ENCODE data around the gene CCNC.

The CCNC gene

DNA sequence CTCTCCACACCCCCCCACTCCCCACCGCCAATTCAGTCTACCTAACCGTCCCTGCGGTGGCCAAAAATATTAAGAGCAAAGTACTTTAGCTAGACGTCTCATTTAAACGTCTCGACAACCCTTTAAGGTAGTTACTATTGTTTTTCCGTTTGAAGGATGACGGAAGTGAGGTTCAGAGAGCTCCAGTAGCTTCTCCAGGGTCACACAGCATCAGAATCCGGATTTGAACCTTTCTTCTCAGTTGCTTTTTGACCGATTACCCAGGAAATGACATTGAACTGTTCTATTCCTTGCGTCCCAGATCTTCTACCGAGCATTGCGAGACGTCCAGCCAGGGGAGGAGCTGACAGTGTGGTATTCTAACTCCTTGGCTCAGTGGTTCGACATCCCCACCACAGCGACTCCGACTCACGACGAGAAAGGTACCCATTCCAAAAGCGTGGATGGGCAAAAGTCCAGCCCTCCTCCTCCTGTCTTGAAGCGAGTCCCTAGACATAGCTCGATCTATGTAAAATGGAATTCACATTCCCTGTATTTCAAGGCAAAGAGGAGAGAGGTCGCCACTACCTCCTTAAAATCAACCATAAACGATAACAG is 40.5 kb upstream of the CCNC start:
- peaks cover 100% of the 10 kb centered on the region for H3K27me3 ChIP-seq (ENCODE audit: insufficient read depth, poor library complexity, severe bottlenecking)

DNA sequence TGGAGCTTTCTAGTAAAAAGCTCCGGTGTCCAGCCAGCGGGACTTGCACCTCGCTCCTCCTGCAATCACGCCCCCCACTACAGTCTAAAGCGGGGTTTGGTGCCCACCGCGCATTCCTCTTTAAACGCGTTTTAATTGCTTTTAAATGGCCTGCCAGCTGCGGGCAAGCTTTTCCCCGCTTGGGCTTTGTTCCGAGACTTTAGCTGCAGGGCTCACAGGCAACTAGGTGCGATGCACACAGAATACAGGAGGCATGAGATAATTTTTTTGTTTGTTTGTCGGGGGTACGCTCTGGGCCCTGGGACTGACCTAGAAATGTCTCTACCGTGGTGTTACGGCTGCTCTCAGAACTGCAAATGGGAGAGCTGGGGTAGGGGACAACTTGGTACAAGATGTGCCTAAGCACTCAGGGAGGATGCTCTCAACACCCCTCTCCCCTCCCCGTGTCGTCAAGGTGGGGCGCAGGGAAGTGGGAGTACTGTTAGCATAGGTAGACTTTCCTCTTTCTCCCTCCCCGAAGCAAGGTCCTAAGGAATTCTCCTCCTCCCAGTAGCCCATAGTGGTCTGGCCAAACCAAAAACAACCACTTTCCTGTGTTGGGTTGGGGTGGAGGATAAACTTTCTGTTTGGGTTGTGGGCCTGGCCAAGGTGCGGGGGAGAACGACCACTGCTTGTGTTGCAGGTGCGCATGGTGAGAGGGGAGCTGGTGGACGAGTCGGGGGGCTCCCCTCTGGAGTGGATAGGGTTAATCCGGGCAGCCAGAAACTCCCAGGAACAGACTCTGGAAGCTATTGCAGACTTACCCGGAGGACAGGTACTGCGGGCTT is 39.8 kb upstream of the CCNC start:
- Histone ChIP-seq H3K27ac (ENCODE audit: poor library complexity, severe bottlenecking) (no peak overlapping the region), H3K36me3 (ENCODE audit: low read depth) (no peaks in the 10 kb centered on the region), H3K4me1 (ENCODE audit: insufficient read depth, poor library complexity, severe bottlenecking) (no peaks in the 10 kb centered on the region), H3K9me3 (ENCODE audit: severe bottlenecking) (no peaks in the 10 kb centered on the region), H3K4me3 (ENCODE audit: severe bottlenecking) (no peak overlapping the region), H3K27me3 (ENCODE audit: insufficient read depth, poor library complexity, severe bottlenecking) (peaks cover 100% of the 10 kb centered on the region)
- DNase-seq (ENCODE audit: low spot score) (no peak), ATAC-seq (ENCODE audit: low read depth) (no peak)
- TF ChIP-seq, protein P1, sequence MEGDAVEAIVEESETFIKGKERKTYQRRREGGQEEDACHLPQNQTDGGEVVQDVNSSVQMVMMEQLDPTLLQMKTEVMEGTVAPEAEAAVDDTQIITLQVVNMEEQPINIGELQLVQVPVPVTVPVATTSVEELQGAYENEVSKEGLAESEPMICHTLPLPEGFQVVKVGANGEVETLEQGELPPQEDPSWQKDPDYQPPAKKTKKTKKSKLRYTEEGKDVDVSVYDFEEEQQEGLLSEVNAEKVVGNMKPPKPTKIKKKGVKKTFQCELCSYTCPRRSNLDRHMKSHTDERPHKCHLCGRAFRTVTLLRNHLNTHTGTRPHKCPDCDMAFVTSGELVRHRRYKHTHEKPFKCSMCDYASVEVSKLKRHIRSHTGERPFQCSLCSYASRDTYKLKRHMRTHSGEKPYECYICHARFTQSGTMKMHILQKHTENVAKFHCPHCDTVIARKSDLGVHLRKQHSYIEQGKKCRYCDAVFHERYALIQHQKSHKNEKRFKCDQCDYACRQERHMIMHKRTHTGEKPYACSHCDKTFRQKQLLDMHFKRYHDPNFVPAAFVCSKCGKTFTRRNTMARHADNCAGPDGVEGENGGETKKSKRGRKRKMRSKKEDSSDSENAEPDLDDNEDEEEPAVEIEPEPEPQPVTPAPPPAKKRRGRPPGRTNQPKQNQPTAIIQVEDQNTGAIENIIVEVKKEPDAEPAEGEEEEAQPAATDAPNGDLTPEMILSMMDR (IDR thresholded peaks at IDR 0.05; ENCODE audit: poor library complexity, severe bottlenecking), result no peak

More for the DNA sequence above, 40.5 kb upstream of the CCNC start:
- Histone ChIP-seq H3K4me3 (ENCODE audit: severe bottlenecking) (no peak overlapping the region), H3K4me1 (ENCODE audit: insufficient read depth, poor library complexity, severe bottlenecking) (no peaks in the 10 kb centered on the region), H3K9me3 (ENCODE audit: severe bottlenecking) (no peaks in the 10 kb centered on the region), H3K27ac (ENCODE audit: poor library complexity, severe bottlenecking) (no peak overlapping the region), H3K36me3 (ENCODE audit: low read depth) (no peaks in the 10 kb centered on the region)
- no peak for DNase-seq (ENCODE audit: low spot score)
- no peak for ATAC-seq (ENCODE audit: low read depth)
- TF ChIP-seq, protein P1 (IDR thresholded peaks at IDR 0.05; ENCODE audit: poor library complexity, severe bottlenecking), result no peak

DNA sequence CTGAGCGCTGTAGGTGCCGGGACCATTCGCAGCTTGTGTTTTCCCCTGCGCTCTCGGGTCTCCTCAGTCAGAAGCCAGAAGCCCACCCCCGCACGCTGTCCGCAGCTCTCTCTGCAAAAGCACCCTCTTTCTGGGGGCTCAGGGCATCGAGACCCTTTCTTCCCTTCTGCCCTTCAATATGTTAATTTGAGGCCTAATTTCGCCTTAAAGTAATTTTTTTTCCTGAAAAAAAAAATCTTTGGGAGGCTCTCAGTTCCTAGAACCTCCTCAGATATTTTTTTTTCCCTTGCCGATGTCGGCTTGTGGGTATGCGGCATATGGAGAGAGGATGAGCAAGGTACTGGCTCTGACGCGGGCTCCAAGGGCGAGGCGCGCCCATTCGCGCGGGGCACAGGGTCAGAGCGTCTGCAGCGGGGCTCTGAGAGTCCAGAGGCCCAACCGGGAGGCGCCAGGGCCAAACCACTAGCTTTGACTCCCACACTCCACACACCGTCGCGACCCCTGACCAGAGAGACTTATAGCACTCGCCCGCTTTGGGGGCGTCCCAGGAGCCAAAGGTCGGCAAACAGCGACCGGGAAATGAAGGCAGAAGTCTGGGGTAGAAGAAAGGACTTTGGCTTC is 39.1 kb upstream of the CCNC start:
- no peak overlapping the region for H3K27ac ChIP-seq (ENCODE audit: poor library complexity, severe bottlenecking)
- ATAC-seq (ENCODE audit: low read depth) (no peak), DNase-seq (ENCODE audit: low spot score) (no peak)
- no peaks in the 10 kb centered on the region for H3K36me3 ChIP-seq (ENCODE audit: low read depth)
- no peaks in the 10 kb centered on the region for H3K4me1 ChIP-seq (ENCODE audit: insufficient read depth, poor library complexity, severe bottlenecking)
- no peak overlapping the region for H3K4me3 ChIP-seq (ENCODE audit: severe bottlenecking)
- no peaks in the 10 kb centered on the region for H3K9me3 ChIP-seq (ENCODE audit: severe bottlenecking)
- H3K27me3 ChIP-seq (ENCODE audit: insufficient read depth, poor library complexity, severe bottlenecking), result peaks cover 100% of the 10 kb centered on the region
- TF ChIP-seq, protein P1 (IDR thresholded peaks at IDR 0.05; ENCODE audit: poor library complexity, severe bottlenecking), result no peak

DNA sequence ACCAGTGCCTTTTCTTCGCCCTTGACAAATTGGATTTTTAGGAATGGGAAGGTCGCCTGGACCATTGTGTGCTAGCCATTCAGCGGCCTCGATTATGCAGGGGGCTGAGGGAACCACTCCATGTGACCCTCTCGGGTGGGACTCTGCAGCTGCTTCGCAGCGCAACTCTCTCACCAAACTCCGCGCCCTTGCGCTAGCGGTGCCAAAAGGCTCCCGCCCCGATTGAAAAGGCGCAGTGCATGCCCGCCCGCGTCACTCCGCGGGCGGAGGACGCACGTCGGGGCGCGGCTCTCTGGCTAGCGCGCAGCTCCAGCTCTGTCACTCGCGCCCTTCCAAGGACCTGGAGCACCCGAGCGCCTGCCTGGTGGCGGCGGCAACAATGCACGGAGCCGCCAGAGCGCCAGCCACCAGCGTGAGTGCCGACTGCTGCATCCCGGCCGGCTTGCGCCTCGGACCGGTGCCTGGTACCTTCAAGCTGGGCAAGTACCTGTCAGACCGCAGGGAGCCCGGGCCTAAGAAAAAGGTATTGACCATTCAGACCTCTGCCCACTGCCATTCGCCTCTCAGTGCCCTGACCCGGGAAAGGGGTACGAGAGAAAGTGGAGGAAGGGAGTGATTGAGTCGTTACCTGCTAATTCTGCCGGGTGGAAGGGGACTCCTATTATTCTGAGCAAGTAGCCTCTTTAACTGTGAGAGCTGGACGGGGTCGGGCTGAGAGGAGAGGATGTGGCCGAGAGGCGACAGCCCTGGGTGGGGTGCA is 38.4 kb upstream of the CCNC start, which contains the start of gene PRDM13:
TSS of gene PRDM13 (plus strand) at position 178 of the 760 bp plus-strand sequence. CDS start at position 380, 202 bp downstream.
- no peaks in the 10 kb centered on the region for H3K36me3 ChIP-seq (ENCODE audit: low read depth)
- no peak for DNase-seq (ENCODE audit: low spot score)
- peaks cover 100% of the 10 kb centered on the region for H3K27me3 ChIP-seq (ENCODE audit: insufficient read depth, poor library complexity, severe bottlenecking)
- no peak within 1 kb of the TSS for H3K27ac ChIP-seq (ENCODE audit: poor library complexity, severe bottlenecking)
- no peaks in the 10 kb centered on the region for H3K9me3 ChIP-seq (ENCODE audit: severe bottlenecking)
- no peak within 1 kb of the TSS for H3K4me3 ChIP-seq (ENCODE audit: severe bottlenecking)
- TF ChIP-seq, protein P1 (IDR thresholded peaks at IDR 0.05; ENCODE audit: poor library complexity, severe bottlenecking), result no peak
- no peak for ATAC-seq (ENCODE audit: low read depth)
- no peaks in the 10 kb centered on the region for H3K4me1 ChIP-seq (ENCODE audit: insufficient read depth, poor library complexity, severe bottlenecking)
